Measurements from ENCODE around the gene CELF5.

CELF5 gene

GRCh38 chr19:3248728-3249326 lies 24.4 kb downstream of the CELF5 start:
- DNase-seq: no peak

GRCh38 chr19:3249408-3249807 lies 24.9 kb downstream of the CELF5 start:
- DNase-seq: no peak

GRCh38 chr19:3250675-3251074 lies 26.2 kb downstream of the CELF5 start:
- no peak for DNase-seq

GRCh38 chr19:3251229-3251628 lies 26.8 kb downstream of the CELF5 start:
- DNase-seq: no peak

- no peak for DNase-seq
These were observed 28.2 kb downstream of the CELF5 start for GRCh38 chr19:3252650-3253049.

- no peak for DNase-seq
These were observed 28.8 kb downstream of the CELF5 start for GRCh38 chr19:3253270-3253669.

- no peak for DNase-seq
These were observed 30.1 kb downstream of the CELF5 start for GRCh38 chr19:3254520-3254919.

- DNase-seq: no peak
These were observed 32.6 kb downstream of the CELF5 start for GRCh38 chr19:3257071-3257470.

- no peak for DNase-seq
These were observed 37.9 kb downstream of the CELF5 start for GRCh38 chr19:3262362-3262761.

- no peak for DNase-seq
These were observed 39.4 kb downstream of the CELF5 start for GRCh38 chr19:3263866-3264265.

GRCh38 chr19:3265432-3265831 lies 41.0 kb downstream of the CELF5 start:
- DNase-seq: no peak

GRCh38 chr19:3266092-3266693 lies 41.7 kb downstream of the CELF5 start:
- DNase-seq: no peak

GRCh38 chr19:3266792-3267514 lies 42.5 kb downstream of the CELF5 start:
- peak; percentile 67 for DNase-seq

- DNase-seq: no peak
These were observed 43.9 kb downstream of the CELF5 start for GRCh38 chr19:3268326-3268725.

GRCh38 chr19:3268763-3269162 lies 44.3 kb downstream of the CELF5 start:
- DNase-seq: no peak

- DNase-seq: peak; percentile 42
These were observed 45.6 kb downstream of the CELF5 start for GRCh38 chr19:3269916-3270671.

- peak; percentile 44 for DNase-seq
These were observed 46.4 kb downstream of the CELF5 start for GRCh38 chr19:3270902-3271301.

GRCh38 chr19:3272401-3272931 lies 48.0 kb downstream of the CELF5 start:
- no peak for DNase-seq

- DNase-seq: no peak
These were observed 48.5 kb downstream of the CELF5 start for GRCh38 chr19:3272952-3273351.

GRCh38 chr19:3274245-3274941 lies 49.9 kb downstream of the CELF5 start:
- DNase-seq: no peak

GRCh38 chr19:3274942-3275582 lies 50.6 kb downstream of the CELF5 start:
- DNase-seq: peak; percentile 75

All from retina (tissue), 1 donor.